Myometrial cell (primary cell): ENCODE data around the gene SLFN12L. TPM values are rescaled to one million over a fixed set of nuclear protein-coding genes. Genes with fewer than 3 reads are reported as not detected.

Source experiments
- total RNA-seq: library from RNA; depleted of rRNA; stranded (reverse); fragments of >200 nt; gene quantifications from 2 replicates; pipeline ENCODE4 v1.2.3, GENCODE V29; 2015

The SLFN12L gene
- not detected in 2 replicates for total RNA-seq

GRCh38 chr17:35537601-35538141 is at the start of gene SLFN12L:
SLFN12L (minus strand) TSS chr17:35537678; CDS start chr17:35522364, 15,314 bp downstream.

GRCh38 chr17:35578197-35578928 is 40.9 kb upstream of the SLFN12L start, which contains the start of gene PEX12:
PEX12 (minus strand) TSS chr17:35578571; CDS start chr17:35578021, 550 bp downstream.

GRCh38 chr17:35560703-35561102 is 23.2 kb upstream of the SLFN12L start, which contains the start of gene SLFN14:
SLFN14 (minus strand) TSS chr17:35560819; CDS start chr17:35558062, 2,757 bp downstream.

GRCh38 chr17:35448214-35448898 is 89.1 kb downstream of the SLFN12L start, which contains the start of gene SLFN13:
SLFN13 (minus strand) TSS chr17:35448766; CDS start chr17:35445680, 3,086 bp downstream.

GRCh38 chr17:35432176-35433074 is 105.1 kb downstream of the SLFN12L start, which contains the start of gene SLFN12:
SLFN12 (minus strand) TSS chr17:35432500; CDS start chr17:35423028, 9,472 bp downstream.

Other genes starting within 250 kb of the SLFN12L start
- 65.2 and 93.8 TPM in 2 replicates for gene SLFN11, start 164.1 kb downstream of the SLFN12L start, total RNA-seq
- gene SLFN12, start 105.2 kb downstream of the SLFN12L start, total RNA-seq, result 18.5 and 24.6 TPM in 2 replicates
- 0.86 and 3.4 TPM in 2 replicates for gene SLFN13, start 88.9 kb downstream of the SLFN12L start, total RNA-seq
- not detected in 2 replicates for gene SLFN14, start 23.1 kb upstream of the SLFN12L start, total RNA-seq
- 5.5 and 7.2 TPM in 2 replicates for gene PEX12, start 40.9 kb upstream of the SLFN12L start, total RNA-seq
- 81.6 and 104 TPM in 2 replicates for gene AP2B1, start 49.6 kb upstream of the SLFN12L start, total RNA-seq
- gene RASL10B, start 194.0 kb upstream of the SLFN12L start, total RNA-seq, result 4.6 TPM in 2 replicates
- not detected in 2 replicates for gene GAS2L2, start 215.6 kb upstream of the SLFN12L start, total RNA-seq
- not detected in 2 replicates for gene C17orf50, start 223.2 kb upstream of the SLFN12L start, total RNA-seq